PFSK-1 (cell line): ENCODE data around the gene AUH.

Experiments used
- FOXP2 ChIP-seq: optimal IDR thresholded peaks from 2 replicates; pipeline ENCODE3; 2011; ENCODE audit warnings: borderline replicate concordance, control low read depth, inconsistent platforms; ENCODE audit not compliant: insufficient read depth; ENCODE audit errors: extremely low read length, extremely low read depth
- POLR2AphosphoS5 ChIP-seq: IDR thresholded peaks from 2 replicates; pipeline ENCODE4 v1.6.1; 2012; ENCODE audit warnings: low read depth, mild to moderate bottlenecking, control low read depth, low read length, moderate library complexity
- SIN3A ChIP-seq: IDR thresholded peaks from 2 replicates; pipeline ENCODE4 v1.6.1; 2012; ENCODE audit warnings: mild to moderate bottlenecking, low read length, moderate library complexity, borderline replicate concordance; ENCODE audit not compliant: insufficient read depth
- TAF1 ChIP-seq: IDR thresholded peaks from 2 replicates; pipeline ENCODE4 v1.6.1; 2012; ENCODE audit warnings: low read length, control low read depth, borderline replicate concordance; ENCODE audit not compliant: insufficient read depth
- TF ChIP-seq, protein P1 (sequence below), 2 experiments: IDR thresholded peaks; 2 replicates each; pipeline versions ENCODE4 v1.6.1 to v1.8.0; 2011 to 2012; ENCODE audit warnings: low read depth in 2 of 2, low read length in 2 of 2, control low read depth in 1 of 2, inconsistent platforms in 1 of 2, mild to moderate bottlenecking in 1 of 2, moderate library complexity in 1 of 2; ENCODE audit not compliant: insufficient read depth in 1 of 2

The AUH gene

DNA sequence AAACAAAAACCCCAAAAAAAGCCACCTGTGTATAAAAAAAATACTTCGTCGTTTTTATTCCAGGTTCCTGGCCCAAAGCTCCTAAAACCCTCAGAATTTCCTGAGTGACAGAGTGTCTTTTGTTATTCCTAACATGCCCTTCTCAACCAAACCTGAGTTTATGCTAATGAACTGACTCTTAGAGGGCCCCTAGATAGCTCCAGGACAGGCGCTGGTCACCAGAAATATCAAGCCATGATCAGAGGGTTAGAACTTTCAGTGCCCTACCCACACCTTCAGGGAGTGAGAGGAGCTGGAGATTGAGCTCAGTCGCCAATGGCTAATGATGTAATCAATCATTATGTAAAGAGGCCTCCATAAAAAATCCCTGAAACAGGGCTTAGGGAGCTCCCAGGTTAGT lies 15.7 kb downstream of the AUH start:
- TF ChIP-seq TAF1, result no peak
- TF ChIP-seq FOXP2, result no peak
- TF ChIP-seq, protein P1, sequence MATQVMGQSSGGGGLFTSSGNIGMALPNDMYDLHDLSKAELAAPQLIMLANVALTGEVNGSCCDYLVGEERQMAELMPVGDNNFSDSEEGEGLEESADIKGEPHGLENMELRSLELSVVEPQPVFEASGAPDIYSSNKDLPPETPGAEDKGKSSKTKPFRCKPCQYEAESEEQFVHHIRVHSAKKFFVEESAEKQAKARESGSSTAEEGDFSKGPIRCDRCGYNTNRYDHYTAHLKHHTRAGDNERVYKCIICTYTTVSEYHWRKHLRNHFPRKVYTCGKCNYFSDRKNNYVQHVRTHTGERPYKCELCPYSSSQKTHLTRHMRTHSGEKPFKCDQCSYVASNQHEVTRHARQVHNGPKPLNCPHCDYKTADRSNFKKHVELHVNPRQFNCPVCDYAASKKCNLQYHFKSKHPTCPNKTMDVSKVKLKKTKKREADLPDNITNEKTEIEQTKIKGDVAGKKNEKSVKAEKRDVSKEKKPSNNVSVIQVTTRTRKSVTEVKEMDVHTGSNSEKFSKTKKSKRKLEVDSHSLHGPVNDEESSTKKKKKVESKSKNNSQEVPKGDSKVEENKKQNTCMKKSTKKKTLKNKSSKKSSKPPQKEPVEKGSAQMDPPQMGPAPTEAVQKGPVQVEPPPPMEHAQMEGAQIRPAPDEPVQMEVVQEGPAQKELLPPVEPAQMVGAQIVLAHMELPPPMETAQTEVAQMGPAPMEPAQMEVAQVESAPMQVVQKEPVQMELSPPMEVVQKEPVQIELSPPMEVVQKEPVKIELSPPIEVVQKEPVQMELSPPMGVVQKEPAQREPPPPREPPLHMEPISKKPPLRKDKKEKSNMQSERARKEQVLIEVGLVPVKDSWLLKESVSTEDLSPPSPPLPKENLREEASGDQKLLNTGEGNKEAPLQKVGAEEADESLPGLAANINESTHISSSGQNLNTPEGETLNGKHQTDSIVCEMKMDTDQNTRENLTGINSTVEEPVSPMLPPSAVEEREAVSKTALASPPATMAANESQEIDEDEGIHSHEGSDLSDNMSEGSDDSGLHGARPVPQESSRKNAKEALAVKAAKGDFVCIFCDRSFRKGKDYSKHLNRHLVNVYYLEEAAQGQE (IDR thresholded peaks at IDR 0.05; ENCODE audit: insufficient read depth in 1 of 2, low read depth in 2 of 2, low read length in 2 of 2), result no peak
- TF ChIP-seq POLR2AphosphoS5, result no peak
- no peak for TF ChIP-seq SIN3A

DNA sequence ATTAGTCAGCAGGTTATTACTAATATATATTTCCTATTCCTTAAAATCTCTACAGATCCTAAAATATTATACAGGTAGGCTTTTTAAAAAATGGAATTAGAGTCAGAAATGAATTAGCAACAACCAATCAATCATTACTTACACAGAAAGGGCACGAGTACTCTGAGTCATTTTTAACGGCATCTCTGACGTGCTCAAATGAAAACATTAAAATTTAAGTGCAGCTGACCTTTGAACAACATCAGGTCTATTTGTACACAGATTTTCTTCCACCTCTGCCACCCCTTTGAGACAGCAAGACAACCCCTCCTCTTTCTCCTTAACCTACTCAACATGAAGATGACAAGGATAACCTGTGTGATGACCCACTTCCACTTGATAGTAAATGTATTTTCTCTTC lies 19.1 kb downstream of the AUH start:
- TF ChIP-seq, protein P1 (IDR thresholded peaks at IDR 0.05; ENCODE audit: insufficient read depth in 1 of 2, low read depth in 2 of 2, low read length in 2 of 2), result no peak
- no peak for TF ChIP-seq FOXP2
- TF ChIP-seq TAF1, result no peak
- no peak for TF ChIP-seq POLR2AphosphoS5
- TF ChIP-seq SIN3A, result no peak

DNA sequence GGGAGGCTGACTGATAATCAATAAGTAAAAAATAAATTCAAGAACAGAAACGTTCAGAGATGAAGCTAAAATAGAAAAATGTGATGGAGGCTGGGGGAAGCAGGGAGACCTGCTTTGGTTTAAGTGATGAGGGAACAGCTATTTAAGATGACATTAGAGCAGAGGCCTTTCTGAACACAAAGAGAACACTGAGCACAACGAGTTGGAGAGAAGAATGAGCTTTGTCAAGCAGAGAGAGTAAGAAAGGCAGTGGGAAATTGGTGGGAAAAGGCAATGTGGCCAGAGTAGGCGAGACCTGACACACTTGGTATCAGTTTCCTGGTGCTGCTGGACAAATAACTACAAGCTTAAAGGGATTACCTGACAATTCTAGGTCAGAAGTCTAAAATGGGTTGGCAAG lies 20.0 kb downstream of the AUH start:
- TF ChIP-seq SIN3A (no peak), POLR2AphosphoS5 (no peak), FOXP2 (no peak), TAF1 (no peak)
- TF ChIP-seq, protein P1 (IDR thresholded peaks at IDR 0.05; ENCODE audit: insufficient read depth in 1 of 2, low read depth in 2 of 2, low read length in 2 of 2), result no peak

- TF ChIP-seq TAF1, result no peak
- no peak for TF ChIP-seq FOXP2
Measured at GRCh38 chr9:91341258-91341746, 20.4 kb downstream of the AUH start.

DNA sequence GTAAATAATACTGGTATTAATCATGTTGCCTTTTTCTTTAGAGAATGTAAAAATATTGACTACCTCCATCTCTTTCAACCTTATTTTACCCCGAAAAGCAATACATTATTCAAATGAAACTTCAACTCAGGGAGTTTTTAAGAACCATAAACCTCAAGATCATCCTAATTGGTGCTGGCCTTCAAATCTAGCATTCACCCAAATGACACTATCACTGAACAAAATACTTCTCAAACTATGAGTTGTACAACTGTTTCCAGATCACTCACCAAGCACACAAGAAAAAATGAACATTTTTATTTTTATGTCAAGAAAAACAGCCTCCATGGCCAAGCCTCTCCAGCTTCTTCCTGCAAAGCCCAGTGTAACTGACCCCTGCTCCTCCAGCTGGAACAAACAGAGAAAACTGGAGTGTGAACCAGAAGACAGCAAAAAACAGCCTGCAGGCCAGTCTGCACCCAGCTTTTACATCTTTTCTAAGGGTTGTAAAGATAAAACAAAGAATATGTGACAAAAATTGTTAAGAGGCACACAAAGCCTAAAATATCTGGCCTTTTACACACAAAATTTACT lies 21.2 kb downstream of the AUH start:
- TF ChIP-seq POLR2AphosphoS5 (no peak), FOXP2 (no peak), SIN3A (no peak), TAF1 (no peak)
- TF ChIP-seq, protein P1 (IDR thresholded peaks at IDR 0.05; ENCODE audit: insufficient read depth in 1 of 2, low read depth in 2 of 2, low read length in 2 of 2), result no peak
